Neural crest cell (in vitro differentiated cells): ENCODE data around the gene LIMS1. TPM values are rescaled to one million over a fixed set of nuclear protein-coding genes. Genes with fewer than 3 reads are reported as not detected.
"Not testable (repeated sequence)": the region's sequence is repeated elsewhere in the genome, so short reads cannot be mapped to it uniquely, and the experiment has no call there.

Experiments
- DNase-seq: peaks from one replicate; pipeline ENCODE4 v3.0.0; 2021; ENCODE audit warnings: low read depth, mixed read lengths, low spot score
- H3K27ac Mint-ChIP-seq: one replicate; pipeline ENCODE4 v1.8.0; 2021; ENCODE audit warnings: mild to moderate bottlenecking, mixed read lengths; ENCODE audit not compliant: unreplicated experiment
- H3K27me3 Mint-ChIP-seq: 2 replicates; pipeline ENCODE4 v1.8.0; 2021; ENCODE audit warnings: low read depth, mild to moderate bottlenecking, mixed read lengths
- H3K36me3 Mint-ChIP-seq: 2 replicates; pipeline ENCODE4 v1.8.0; 2021; ENCODE audit warnings: low read depth, mild to moderate bottlenecking, mixed read lengths
- H3K4me1 Mint-ChIP-seq: 2 replicates; pipeline ENCODE4 v1.8.0; 2021; ENCODE audit warnings: mixed read lengths
- H3K4me3 Mint-ChIP-seq: one replicate; pipeline ENCODE4 v1.8.0; 2021; ENCODE audit warnings: mild to moderate bottlenecking, mixed read lengths
- H3K9me3 Mint-ChIP-seq: 2 replicates; pipeline ENCODE4 v1.8.0; 2021; ENCODE audit warnings: mixed read lengths
- CTCF ChIP-seq: fragments of 200-600 bp; sonication (generic); conservative IDR thresholded peaks from 2 replicates; pipeline ENCODE4 v1.5.0; 2021; ENCODE audit warnings: antibody characterized with exemption, mild to moderate bottlenecking
- total RNA-seq: library from RNA; stranded (reverse); gene quantifications from 2 replicates; pipeline ENCODE4 v1.2.1, GENCODE V29; 2021

Gene LIMS1
- total RNA-seq, 1 donor from 2014 or later = 30.9 TPM

- peaks cover 8% of the 10 kb centered on the region for H3K36me3 Mint-ChIP-seq
- H3K9me3 Mint-ChIP-seq = peaks cover 3% of the 10 kb centered on the region
- H3K27ac Mint-ChIP-seq = peak overlapping the region; percentile 88
- no peak for DNase-seq
- no peak overlapping the region for H3K4me3 Mint-ChIP-seq
- peaks cover 22% of the 10 kb centered on the region for H3K4me1 Mint-ChIP-seq
- H3K27me3 Mint-ChIP-seq = no peaks in the 10 kb centered on the region
- TF ChIP-seq CTCF = no peak
Observed at GRCh38 chr2:108548208-108549003, 14.1 kb downstream of the LIMS1 start.

- no peaks in the 10 kb centered on the region for H3K27me3 Mint-ChIP-seq
- no peaks in the 10 kb centered on the region for H3K36me3 Mint-ChIP-seq
- no peak overlapping the region for H3K4me3 Mint-ChIP-seq
- peaks cover 29% of the 10 kb centered on the region for H3K4me1 Mint-ChIP-seq
- no peak for DNase-seq
- TF ChIP-seq CTCF = no peak
- H3K9me3 Mint-ChIP-seq = no peaks in the 10 kb centered on the region
- H3K27ac Mint-ChIP-seq = no peak overlapping the region
Observed at GRCh38 chr2:108552566-108552965, 18.3 kb downstream of the LIMS1 start.

GRCh38 chr2:108553209-108553919 lies 19.1 kb downstream of the LIMS1 start:
- H3K9me3 Mint-ChIP-seq = no peaks in the 10 kb centered on the region
- no peak overlapping the region for H3K4me3 Mint-ChIP-seq
- H3K36me3 Mint-ChIP-seq = no peaks in the 10 kb centered on the region
- TF ChIP-seq CTCF = no peak
- H3K27ac Mint-ChIP-seq = no peak overlapping the region
- peaks cover 21% of the 10 kb centered on the region for H3K4me1 Mint-ChIP-seq
- DNase-seq = no peak
- no peaks in the 10 kb centered on the region for H3K27me3 Mint-ChIP-seq

- peaks cover 18% of the 10 kb centered on the region for H3K4me1 Mint-ChIP-seq
- H3K9me3 Mint-ChIP-seq = no peaks in the 10 kb centered on the region
- H3K27me3 Mint-ChIP-seq = no peaks in the 10 kb centered on the region
- no peak overlapping the region for H3K4me3 Mint-ChIP-seq
- no peak overlapping the region for H3K27ac Mint-ChIP-seq
- no peaks in the 10 kb centered on the region for H3K36me3 Mint-ChIP-seq
- TF ChIP-seq CTCF = no peak
- DNase-seq = no peak
Observed at GRCh38 chr2:108554528-108554927, 20.3 kb downstream of the LIMS1 start.

- no peak for TF ChIP-seq CTCF
- Mint-ChIP-seq H3K4me1 (peaks cover 29% of the 10 kb centered on the region), H3K4me3 (no peak overlapping the region), H3K27me3 (no peaks in the 10 kb centered on the region), H3K27ac (no peak overlapping the region), H3K36me3 (no peaks in the 10 kb centered on the region), H3K9me3 (no peaks in the 10 kb centered on the region)
- DNase-seq = no peak
Observed at GRCh38 chr2:108555572-108555971, 21.3 kb downstream of the LIMS1 start.

- not testable (repeated sequence) for DNase-seq, H3K4me3 Mint-ChIP-seq, H3K27ac Mint-ChIP-seq, H3K27me3 Mint-ChIP-seq, H3K36me3 Mint-ChIP-seq, H3K9me3 Mint-ChIP-seq
- peaks cover 36% of the 10 kb centered on the region for H3K4me1 Mint-ChIP-seq
Observed at GRCh38 chr2:108556581-108556980, 22.3 kb downstream of the LIMS1 start.
